Measurements from ENCODE around the gene PTPRN2.

GRCh38 chr7:158453663-158454062 is 134.0 kb downstream of the PTPRN2 start:
- TF ChIP-seq, protein P1, sequence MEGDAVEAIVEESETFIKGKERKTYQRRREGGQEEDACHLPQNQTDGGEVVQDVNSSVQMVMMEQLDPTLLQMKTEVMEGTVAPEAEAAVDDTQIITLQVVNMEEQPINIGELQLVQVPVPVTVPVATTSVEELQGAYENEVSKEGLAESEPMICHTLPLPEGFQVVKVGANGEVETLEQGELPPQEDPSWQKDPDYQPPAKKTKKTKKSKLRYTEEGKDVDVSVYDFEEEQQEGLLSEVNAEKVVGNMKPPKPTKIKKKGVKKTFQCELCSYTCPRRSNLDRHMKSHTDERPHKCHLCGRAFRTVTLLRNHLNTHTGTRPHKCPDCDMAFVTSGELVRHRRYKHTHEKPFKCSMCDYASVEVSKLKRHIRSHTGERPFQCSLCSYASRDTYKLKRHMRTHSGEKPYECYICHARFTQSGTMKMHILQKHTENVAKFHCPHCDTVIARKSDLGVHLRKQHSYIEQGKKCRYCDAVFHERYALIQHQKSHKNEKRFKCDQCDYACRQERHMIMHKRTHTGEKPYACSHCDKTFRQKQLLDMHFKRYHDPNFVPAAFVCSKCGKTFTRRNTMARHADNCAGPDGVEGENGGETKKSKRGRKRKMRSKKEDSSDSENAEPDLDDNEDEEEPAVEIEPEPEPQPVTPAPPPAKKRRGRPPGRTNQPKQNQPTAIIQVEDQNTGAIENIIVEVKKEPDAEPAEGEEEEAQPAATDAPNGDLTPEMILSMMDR (IDR thresholded peaks at IDR 0.05) = no peak
- TF ChIP-seq POLR2A (IDR thresholded peaks at IDR 0.05) (no peak), POLR2AphosphoS5 (IDR thresholded peaks at IDR 0.05) (no peak)

Data from sigmoid colon (tissue), 4 donors.